Measurements from ENCODE around the gene MYRFL. TPM values are rescaled to one million over a fixed set of nuclear protein-coding genes. Genes with fewer than 3 reads are reported as not detected.

The MYRFL gene
- total RNA-seq: not detected in 2 replicates

DNA sequence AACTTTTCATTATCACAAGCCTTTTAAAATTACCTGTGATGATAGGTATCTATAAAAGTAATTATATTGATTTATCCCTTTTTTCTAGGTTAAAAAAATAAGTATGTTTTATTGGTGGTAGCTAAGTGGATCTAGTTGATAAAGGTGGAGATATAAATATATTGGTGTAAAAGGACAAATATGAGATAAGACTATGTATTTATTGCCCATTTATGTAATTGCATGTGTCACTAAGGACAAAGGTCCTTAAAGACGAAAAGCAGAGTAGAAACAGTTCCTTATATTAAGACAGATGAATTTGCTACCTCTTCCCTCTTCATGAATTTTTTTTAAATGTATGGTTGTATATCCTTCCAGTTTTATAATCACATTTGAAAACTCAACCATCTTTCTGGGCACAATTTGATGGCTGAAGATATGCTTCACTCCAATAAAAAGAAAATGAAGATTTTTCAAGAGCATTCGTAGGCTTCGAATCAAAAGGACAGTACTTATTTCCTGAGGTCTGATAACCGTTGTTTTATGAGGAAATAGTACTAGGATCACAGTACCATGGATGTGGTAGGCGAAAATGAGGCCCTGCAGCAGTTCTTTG, at the start of gene MYRFL:
TSS of gene MYRFL (plus strand) at position 262 of the 595 bp plus-strand sequence. CDS start at position 553, 291 bp downstream.

Other genes with a start within 250 kb of the MYRFL start
- gene CCT2, start 239.8 kb upstream of the MYRFL start, total RNA-seq: 88.0 and 110 TPM in 2 replicates
- not detected in 2 replicates for gene LRRC10, start 214.3 kb upstream of the MYRFL start, total RNA-seq
- 0.09 TPM in 1 of 2 replicates, not detected in the other for gene BEST3, start 125.9 kb upstream of the MYRFL start, total RNA-seq
- gene RAB3IP, start 86.4 kb upstream of the MYRFL start, total RNA-seq: 1.3 and 3.6 TPM in 2 replicates

All from pericardium fibroblast (primary cell).